Measurements from ENCODE around the gene CALHM3.

DNA sequence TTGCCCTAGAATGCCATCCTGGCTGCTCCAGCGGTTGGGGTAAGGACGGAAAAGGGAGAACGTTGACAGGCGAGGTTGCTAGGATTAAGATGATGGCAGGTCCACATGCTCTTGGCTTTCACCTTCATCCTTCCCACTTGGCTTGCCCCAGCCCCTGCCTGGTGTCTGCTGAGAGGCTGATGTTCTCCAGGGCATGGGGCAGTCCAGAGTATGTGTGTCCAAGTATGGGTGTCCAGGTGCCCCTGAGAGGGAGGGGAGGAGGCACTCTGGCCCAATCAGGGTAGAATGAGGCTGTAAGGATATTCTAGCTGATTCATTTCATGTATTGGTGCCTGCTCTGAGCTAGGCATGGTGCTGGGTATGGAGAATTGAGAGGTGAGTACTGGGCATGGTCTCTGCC is 27.0 kb upstream of the CALHM3 start:
- TF ChIP-seq, protein P1, sequence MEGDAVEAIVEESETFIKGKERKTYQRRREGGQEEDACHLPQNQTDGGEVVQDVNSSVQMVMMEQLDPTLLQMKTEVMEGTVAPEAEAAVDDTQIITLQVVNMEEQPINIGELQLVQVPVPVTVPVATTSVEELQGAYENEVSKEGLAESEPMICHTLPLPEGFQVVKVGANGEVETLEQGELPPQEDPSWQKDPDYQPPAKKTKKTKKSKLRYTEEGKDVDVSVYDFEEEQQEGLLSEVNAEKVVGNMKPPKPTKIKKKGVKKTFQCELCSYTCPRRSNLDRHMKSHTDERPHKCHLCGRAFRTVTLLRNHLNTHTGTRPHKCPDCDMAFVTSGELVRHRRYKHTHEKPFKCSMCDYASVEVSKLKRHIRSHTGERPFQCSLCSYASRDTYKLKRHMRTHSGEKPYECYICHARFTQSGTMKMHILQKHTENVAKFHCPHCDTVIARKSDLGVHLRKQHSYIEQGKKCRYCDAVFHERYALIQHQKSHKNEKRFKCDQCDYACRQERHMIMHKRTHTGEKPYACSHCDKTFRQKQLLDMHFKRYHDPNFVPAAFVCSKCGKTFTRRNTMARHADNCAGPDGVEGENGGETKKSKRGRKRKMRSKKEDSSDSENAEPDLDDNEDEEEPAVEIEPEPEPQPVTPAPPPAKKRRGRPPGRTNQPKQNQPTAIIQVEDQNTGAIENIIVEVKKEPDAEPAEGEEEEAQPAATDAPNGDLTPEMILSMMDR (CRISPR knock-in tag; IDR thresholded peaks at IDR 0.05), result no peak
- TF ChIP-seq, protein P2, sequence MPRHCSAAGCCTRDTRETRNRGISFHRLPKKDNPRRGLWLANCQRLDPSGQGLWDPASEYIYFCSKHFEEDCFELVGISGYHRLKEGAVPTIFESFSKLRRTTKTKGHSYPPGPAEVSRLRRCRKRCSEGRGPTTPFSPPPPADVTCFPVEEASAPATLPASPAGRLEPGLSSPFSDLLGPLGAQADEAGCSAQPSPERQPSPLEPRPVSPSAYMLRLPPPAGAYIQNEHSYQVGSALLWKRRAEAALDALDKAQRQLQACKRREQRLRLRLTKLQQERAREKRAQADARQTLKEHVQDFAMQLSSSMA (CRISPR knock-in tag; IDR thresholded peaks at IDR 0.05), result no peak
- TF ChIP-seq NR1H2 (CRISPR knock-in tag; IDR thresholded peaks at IDR 0.05; ENCODE audit: borderline replicate concordance, low read depth), result no peak
- no peak for TF ChIP-seq MAFK (conservative IDR thresholded peaks at IDR 0.05 in 1 of 2, IDR thresholded peaks at IDR 0.05 in 1 of 2; ENCODE audit: low read length in 2 of 2)
- TF ChIP-seq TAF1 (CRISPR knock-in tag; IDR thresholded peaks at IDR 0.05), result no peak
- TF ChIP-seq ZNF460 (CRISPR knock-in tag; IDR thresholded peaks at IDR 0.05; ENCODE audit: borderline replicate concordance), result no peak
- no peak for TF ChIP-seq KDM3A (CRISPR knock-in tag; IDR thresholded peaks at IDR 0.05; ENCODE audit: low read depth)
